Measurements from ENCODE around the gene TSEN2. TPM values are rescaled to one million over a fixed set of nuclear protein-coding genes. Genes with fewer than 3 reads are reported as not detected.

Gene TSEN2
- total RNA-seq, 1 experiment from 2014 or later = 35.5 TPM

DNA sequence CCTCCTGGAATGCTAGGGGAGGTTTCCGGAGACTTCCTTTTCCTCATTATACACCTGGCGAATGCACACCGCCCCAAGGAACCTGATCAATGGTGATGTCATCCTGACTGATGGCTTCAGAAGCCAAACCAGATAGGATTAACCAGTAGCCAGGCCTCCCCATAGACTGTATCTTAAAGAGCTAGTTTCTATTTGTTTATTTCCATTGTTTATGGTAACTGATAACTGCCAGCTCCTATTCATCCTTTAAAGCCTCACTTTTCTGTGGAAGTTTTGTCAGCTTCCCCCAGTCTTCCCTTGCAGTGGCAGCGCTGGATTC, 61.2 kb downstream of the TSEN2 start, which contains the start of gene MKRN2OS:
Gene MKRN2OS (minus strand): TSS at position 27 of the 319 bp plus-strand sequence. CDS start 35 bp downstream, outside the sequence.
- Histone ChIP-seq H3K36me3 (ENCODE audit: control insufficient read depth in 1 of 2, insufficient read depth in 2 of 2, low read length in 2 of 2) (no peaks in the 10 kb centered on the region; a peak in 1 of 4 replicates), H2AFZ (ENCODE audit: low read depth, low read length, poor library complexity, severe bottlenecking) (no peak within 1 kb of the TSS), H3K27me3 (ENCODE audit: insufficient read depth, low read length) (no peaks in the 10 kb centered on the region), H3K79me2 (ENCODE audit: insufficient read depth, low read length) (no peaks in the 10 kb centered on the region), H3K4me2 (ENCODE audit: low read length) (peak within 1 kb of the TSS; percentile 54), H4K20me1 (ENCODE audit: insufficient read depth) (no peaks in the 10 kb centered on the region), H3K4me1 (ENCODE audit: control insufficient read depth in 1 of 2, insufficient read depth in 2 of 2, low read length in 2 of 2) (peaks cover 0 to 7% of the 10 kb centered on the region in 2 experiments; a peak in 1 of 4 replicates), H3K9ac (ENCODE audit: low read length) (no peak within 1 kb of the TSS), H3K9me2 (ENCODE audit: insufficient read depth) (no peaks in the 10 kb centered on the region), H3K27ac (ENCODE audit: low read depth, low read length) (no peak within 1 kb of the TSS), H3K4me3 (replicated peaks in 1 of 2; ENCODE audit: low read depth in 1 of 2, low read length in 2 of 2) (peak within 1 kb of the TSS; percentile 22 to 33; a peak in 3 of 4 replicates), H3K9me3 (ENCODE audit: control insufficient read depth in 1 of 2, insufficient read depth in 1 of 2, low read depth in 1 of 2, low read length in 2 of 2) (no peaks in the 10 kb centered on the region)
- ATAC-seq (peak; percentile 82), DNase-seq (ENCODE audit: low read depth, low spot score) (peak; percentile 29)
- ChIA-PET POLR2A (interaction anchor here (0.9 to 1.0 kb wide), 2 partner anchors 10 to 12 kb away, joined by 3 read pairs; partner anchors contain the start of gene MKRN2), RAD21 (ENCODE audit: low non-redundant PET in 1 of 2, low total read pairs in 2 of 2, uncharacterized antibody in 2 of 2, unreplicated experiment in 2 of 2) (no interaction called here), CTCF (interaction anchor here (1.1 kb wide), 1 partner anchor 17 kb away, joined by 3 read pairs; no protein-coding TSS in a partner anchor)
- intact Hi-C loops (cut with micrococcal nuclease) = no loop called here
- no TSS peak for BruUV-seq (replicated peaks)
- peak; percentile 52; the same call in 1 of the 2 replicates for TF ChIP-seq POLR2AphosphoS5 (IDR thresholded peaks at IDR 0.05; ENCODE audit: low read depth, low read length)
- TF ChIP-seq RAD21 (IDR thresholded peaks at IDR 0.05; ENCODE audit: low read depth) = no peak
- peak; percentile 31; the same call in 1 of the 2 replicates for TF ChIP-seq SP1 (IDR thresholded peaks at IDR 0.05; ENCODE audit: low read depth)
- TF ChIP-seq POLR2A (IDR thresholded peaks at IDR 0.05; ENCODE audit: borderline replicate concordance, extremely low read depth, insufficient read depth, insufficient read length) = no peak
- no peak for TF ChIP-seq SRF (IDR thresholded peaks at IDR 0.05; ENCODE audit: low read depth)

DNA sequence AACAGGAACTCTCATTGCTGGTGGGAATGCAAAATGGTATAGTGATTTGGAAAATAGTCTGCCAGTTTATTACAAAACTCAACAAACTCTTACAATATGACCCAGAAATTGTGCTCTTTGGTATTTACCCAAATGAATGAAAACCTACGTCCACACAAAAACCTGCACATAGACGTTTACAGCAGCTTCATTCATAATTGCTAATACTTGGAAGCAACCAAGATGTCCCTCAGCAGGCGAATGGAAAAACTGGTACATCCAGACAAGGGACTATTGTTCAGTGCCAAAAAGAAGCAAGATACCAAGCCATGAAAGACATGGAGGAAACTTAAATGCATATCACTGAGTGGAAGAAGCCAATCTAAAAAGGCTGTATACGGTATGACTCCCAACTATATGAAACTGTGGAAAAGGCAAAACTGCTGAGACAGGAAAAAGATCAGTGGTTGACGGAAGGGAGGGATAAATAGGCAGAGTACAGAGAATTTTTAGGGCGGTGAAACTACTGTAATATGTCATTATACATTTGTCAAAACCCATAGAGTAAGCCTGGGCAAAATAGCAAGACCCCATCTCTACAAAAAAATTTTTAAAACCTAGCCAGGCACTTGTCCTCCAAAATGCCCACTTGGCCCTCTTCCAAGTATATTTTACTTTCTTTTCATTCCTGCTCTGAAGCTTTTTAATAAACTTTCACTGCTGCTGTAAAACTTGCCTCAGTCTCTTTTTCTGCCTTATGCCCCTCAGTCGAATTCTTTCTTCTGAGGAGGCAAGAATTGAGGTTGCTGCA, 65.9 kb downstream of the TSEN2 start:
- no peak overlapping the region for H3K9ac ChIP-seq (ENCODE audit: low read length)
- no TSS peak for BruUV-seq (replicated peaks)
- intact Hi-C loops (cut with micrococcal nuclease) = no loop called here
- H3K4me3 ChIP-seq (replicated peaks in 1 of 2; ENCODE audit: low read depth in 1 of 2, low read length in 2 of 2) = no peak overlapping the region
- H3K79me2 ChIP-seq (ENCODE audit: insufficient read depth, low read length) = no peaks in the 10 kb centered on the region
- TF ChIP-seq SP1 (IDR thresholded peaks at IDR 0.05; ENCODE audit: low read depth) (no peak), CEBPB (IDR thresholded peaks at IDR 0.05; ENCODE audit: low read depth) (no peak), SIN3A (IDR thresholded peaks at IDR 0.05; ENCODE audit: low read depth) (no peak), EGR1 (IDR thresholded peaks at IDR 0.05; ENCODE audit: low read depth) (no peak), YY1 (IDR thresholded peaks at IDR 0.05; ENCODE audit: extremely low read depth, insufficient replicate concordance, low read depth, low read length) (no peak), RAD21 (IDR thresholded peaks at IDR 0.05; ENCODE audit: low read depth) (no peak), FOSL1 (IDR thresholded peaks at IDR 0.05; ENCODE audit: low read depth) (no peak), SRF (IDR thresholded peaks at IDR 0.05; ENCODE audit: low read depth) (no peak)
- TF ChIP-seq, protein P1, sequence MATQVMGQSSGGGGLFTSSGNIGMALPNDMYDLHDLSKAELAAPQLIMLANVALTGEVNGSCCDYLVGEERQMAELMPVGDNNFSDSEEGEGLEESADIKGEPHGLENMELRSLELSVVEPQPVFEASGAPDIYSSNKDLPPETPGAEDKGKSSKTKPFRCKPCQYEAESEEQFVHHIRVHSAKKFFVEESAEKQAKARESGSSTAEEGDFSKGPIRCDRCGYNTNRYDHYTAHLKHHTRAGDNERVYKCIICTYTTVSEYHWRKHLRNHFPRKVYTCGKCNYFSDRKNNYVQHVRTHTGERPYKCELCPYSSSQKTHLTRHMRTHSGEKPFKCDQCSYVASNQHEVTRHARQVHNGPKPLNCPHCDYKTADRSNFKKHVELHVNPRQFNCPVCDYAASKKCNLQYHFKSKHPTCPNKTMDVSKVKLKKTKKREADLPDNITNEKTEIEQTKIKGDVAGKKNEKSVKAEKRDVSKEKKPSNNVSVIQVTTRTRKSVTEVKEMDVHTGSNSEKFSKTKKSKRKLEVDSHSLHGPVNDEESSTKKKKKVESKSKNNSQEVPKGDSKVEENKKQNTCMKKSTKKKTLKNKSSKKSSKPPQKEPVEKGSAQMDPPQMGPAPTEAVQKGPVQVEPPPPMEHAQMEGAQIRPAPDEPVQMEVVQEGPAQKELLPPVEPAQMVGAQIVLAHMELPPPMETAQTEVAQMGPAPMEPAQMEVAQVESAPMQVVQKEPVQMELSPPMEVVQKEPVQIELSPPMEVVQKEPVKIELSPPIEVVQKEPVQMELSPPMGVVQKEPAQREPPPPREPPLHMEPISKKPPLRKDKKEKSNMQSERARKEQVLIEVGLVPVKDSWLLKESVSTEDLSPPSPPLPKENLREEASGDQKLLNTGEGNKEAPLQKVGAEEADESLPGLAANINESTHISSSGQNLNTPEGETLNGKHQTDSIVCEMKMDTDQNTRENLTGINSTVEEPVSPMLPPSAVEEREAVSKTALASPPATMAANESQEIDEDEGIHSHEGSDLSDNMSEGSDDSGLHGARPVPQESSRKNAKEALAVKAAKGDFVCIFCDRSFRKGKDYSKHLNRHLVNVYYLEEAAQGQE (IDR thresholded peaks at IDR 0.05; ENCODE audit: low read depth) = no peak
- H3K9me3 ChIP-seq (ENCODE audit: control insufficient read depth in 1 of 2, insufficient read depth in 1 of 2, low read depth in 1 of 2, low read length in 2 of 2) = no peaks in the 10 kb centered on the region
- no peaks in the 10 kb centered on the region for H3K27me3 ChIP-seq (ENCODE audit: insufficient read depth, low read length)
- ChIA-PET RAD21 (ENCODE audit: low non-redundant PET in 1 of 2, low total read pairs in 2 of 2, uncharacterized antibody in 2 of 2, unreplicated experiment in 2 of 2) (no interaction called here), CTCF (no interaction called here), POLR2A (no interaction called here)
- H4K20me1 ChIP-seq (ENCODE audit: insufficient read depth) = no peaks in the 10 kb centered on the region
- peaks cover 0 to 3% of the 10 kb centered on the region in 2 experiments; a peak in 1 of 4 replicates for H3K4me1 ChIP-seq (ENCODE audit: control insufficient read depth in 1 of 2, insufficient read depth in 2 of 2, low read length in 2 of 2)
- H3K36me3 ChIP-seq (ENCODE audit: control insufficient read depth in 1 of 2, insufficient read depth in 2 of 2, low read length in 2 of 2) = no peaks in the 10 kb centered on the region
- DNase-seq (ENCODE audit: low read depth, low spot score) (no peak), ATAC-seq (no peak)
- no peak overlapping the region for H2AFZ ChIP-seq (ENCODE audit: low read depth, low read length, poor library complexity, severe bottlenecking)
- no peak overlapping the region for H3K27ac ChIP-seq (ENCODE audit: low read depth, low read length)
- no peak overlapping the region for H3K4me2 ChIP-seq (ENCODE audit: low read length)
- H3K9me2 ChIP-seq (ENCODE audit: insufficient read depth) = no peaks in the 10 kb centered on the region

Measured in HCT116 (cell line).